Activated CD8-positive, alpha-beta T cell treated with anti-CD3 and anti-CD28 coated beads, Interleukin-2, amount 10 ng/mL, durations not matched to agents 7 days and 5 days (primary cell): Measurements from ENCODE around the gene ACOXL. TPM values are rescaled to one million over a fixed set of nuclear protein-coding genes. Genes with fewer than 3 reads are reported as not detected.

Experiments
- ATAC-seq: fragments of 150-1000 bp; cut with Tn5 transposase; one replicate; pipeline ENCODE4 v1.10.0; 2021; ENCODE audit warnings: moderate library complexity
- CTCF ChIA-PET: fragments of 350-600 bp; sonication (Branson Sonifier 250); formaldehyde crosslinking; loops from one replicate; lab custom pipeline; 2021; ENCODE audit warnings: antibody characterized with exemption; lab: Charles Lee
- POLR2A ChIA-PET: fragments of 350-600 bp; sonication (Branson Sonifier 250); formaldehyde crosslinking; loops from one replicate; lab custom pipeline; 2021; ENCODE audit warnings: antibody characterized with exemption; lab: Charles Lee
- DNase-seq: peaks from one replicate; pipeline ENCODE4 v3.0.0-alpha.2; 2020
- H3K27ac Mint-ChIP-seq: one replicate; pipeline ENCODE4 v1.8.0; 2021; ENCODE audit warnings: mild to moderate bottlenecking, mixed read lengths
- H3K27me3 Mint-ChIP-seq: one replicate; pipeline ENCODE4 v1.8.0; 2021; ENCODE audit warnings: low read depth, mixed read lengths
- H3K36me3 Mint-ChIP-seq: one replicate; pipeline ENCODE4 v1.8.0; 2021; ENCODE audit warnings: low read depth, mixed read lengths
- H3K4me1 Mint-ChIP-seq: one replicate; pipeline ENCODE4 v1.8.0; 2021; ENCODE audit warnings: low read depth, mixed read lengths
- H3K4me3 Mint-ChIP-seq: one replicate; pipeline ENCODE4 v1.8.0; 2021; ENCODE audit warnings: mild to moderate bottlenecking, mixed read lengths
- H3K9me3 Mint-ChIP-seq: one replicate; pipeline ENCODE4 v1.8.0; 2022; ENCODE audit warnings: mixed read lengths; ENCODE audit not compliant: insufficient read depth
- total RNA-seq, 2 experiments: library from RNA; stranded (reverse); gene quantifications; one replicate each; pipeline ENCODE4 v1.2.3, GENCODE V29; 2021

ACOXL gene
- total RNA-seq, 2 experiments from 2014 or later: not detected

GRCh38 chr2:110864176-110864575 lies 131.8 kb downstream of the ACOXL start:
- ChIA-PET POLR2A (no interaction called here), CTCF (interaction anchor here (4.1 to 5.3 kb wide), 2 partner anchors 11 to 13 kb away, joined by 21 to 26 read pairs; no protein-coding TSS in a partner anchor)
- Mint-ChIP-seq H3K4me3 (no peak overlapping the region), H3K36me3 (peaks cover 2% of the 10 kb centered on the region), H3K9me3 (no peaks in the 10 kb centered on the region), H3K27me3 (peaks cover 2% of the 10 kb centered on the region), H3K4me1 (peaks cover 75% of the 10 kb centered on the region), H3K27ac (peak overlapping the region; percentile 36)
- DNase-seq (no peak), ATAC-seq (no peak)

- no peak for DNase-seq
- ATAC-seq: no peak
- ChIA-PET POLR2A (no interaction called here), CTCF (interaction anchor here (2.5 to 4.1 kb wide), 2 partner anchors 11 to 12 kb away, joined by 10 to 26 read pairs; no protein-coding TSS in a partner anchor)
- Mint-ChIP-seq H3K36me3 (peaks cover 2% of the 10 kb centered on the region), H3K4me1 (peaks cover 75% of the 10 kb centered on the region), H3K9me3 (no peaks in the 10 kb centered on the region), H3K27me3 (peaks cover 2% of the 10 kb centered on the region), H3K4me3 (peak overlapping the region; percentile 32), H3K27ac (peak overlapping the region; percentile 86)
Measured at GRCh38 chr2:110864731-110865130, 132.4 kb downstream of the ACOXL start.

GRCh38 chr2:110865188-110865587 lies 132.8 kb downstream of the ACOXL start:
- ATAC-seq: peak; percentile 88
- peak overlapping the region; percentile 32 for H3K4me3 Mint-ChIP-seq
- POLR2A ChIA-PET: no interaction called here
- CTCF ChIA-PET: interaction anchor here (2.5 to 4.1 kb wide), 2 partner anchors 12 kb away, joined by 10 to 26 read pairs; no protein-coding TSS in a partner anchor
- H3K9me3 Mint-ChIP-seq: no peaks in the 10 kb centered on the region
- peaks cover 2% of the 10 kb centered on the region for H3K36me3 Mint-ChIP-seq
- H3K27me3 Mint-ChIP-seq: peaks cover 2% of the 10 kb centered on the region
- H3K27ac Mint-ChIP-seq: peak overlapping the region; percentile 86
- DNase-seq: peak; percentile 53
- H3K4me1 Mint-ChIP-seq: peaks cover 74% of the 10 kb centered on the region

- ATAC-seq (no peak), DNase-seq (no peak)
- Mint-ChIP-seq H3K36me3 (peaks cover 2% of the 10 kb centered on the region), H3K27ac (peak overlapping the region; percentile 41), H3K27me3 (peaks cover 4% of the 10 kb centered on the region), H3K9me3 (no peaks in the 10 kb centered on the region), H3K4me1 (peaks cover 70% of the 10 kb centered on the region), H3K4me3 (no peak overlapping the region)
- ChIA-PET POLR2A (interaction anchor here (0.8 to 1.5 kb wide), 2 partner anchors 8 to 11 kb away, joined by 4 to 5 read pairs; no protein-coding TSS in a partner anchor), CTCF (interaction anchor here (1.0 to 4.1 kb wide), 4 partner anchors 8 to 54 kb away, joined by 3 to 26 read pairs (median 6); no protein-coding TSS in a partner anchor)
Measured at GRCh38 chr2:110866045-110866444, 133.7 kb downstream of the ACOXL start.

GRCh38 chr2:110866466-110866865 lies 134.1 kb downstream of the ACOXL start:
- POLR2A ChIA-PET: interaction anchor here (0.8 to 1.5 kb wide), 2 partner anchors 8 to 10 kb away, joined by 4 to 5 read pairs; no protein-coding TSS in a partner anchor
- ATAC-seq (no peak), DNase-seq (no peak)
- no peak overlapping the region for H3K4me3 Mint-ChIP-seq
- H3K9me3 Mint-ChIP-seq: no peaks in the 10 kb centered on the region
- CTCF ChIA-PET: interaction anchor here (1.0 to 4.1 kb wide), 4 partner anchors 8 to 55 kb away, joined by 3 to 26 read pairs (median 6); no protein-coding TSS in a partner anchor
- H3K27me3 Mint-ChIP-seq: peaks cover 4% of the 10 kb centered on the region
- H3K36me3 Mint-ChIP-seq: peaks cover 2% of the 10 kb centered on the region
- peaks cover 70% of the 10 kb centered on the region for H3K4me1 Mint-ChIP-seq
- H3K27ac Mint-ChIP-seq: peak overlapping the region; percentile 41

- DNase-seq (no peak), ATAC-seq (no peak)
- ChIA-PET CTCF (interaction anchor here (1.3 to 4.1 kb wide), 5 partner anchors 9 to 14 kb away, joined by 3 to 26 read pairs (median 5); no protein-coding TSS in a partner anchor), POLR2A (interaction anchor here (1.5 kb wide), 1 partner anchor 10 kb away, joined by 5 read pairs; no protein-coding TSS in a partner anchor)
- Mint-ChIP-seq H3K9me3 (no peaks in the 10 kb centered on the region), H3K4me1 (peaks cover 74% of the 10 kb centered on the region), H3K36me3 (no peaks in the 10 kb centered on the region), H3K27me3 (peaks cover 4% of the 10 kb centered on the region), H3K4me3 (no peak overlapping the region), H3K27ac (peak overlapping the region; percentile 5)
Measured at GRCh38 chr2:110867078-110867477, 134.7 kb downstream of the ACOXL start.

- no peak for ATAC-seq
- H3K27ac Mint-ChIP-seq: no peak overlapping the region
- H3K4me3 Mint-ChIP-seq: no peak overlapping the region
- peaks cover 88% of the 10 kb centered on the region for H3K4me1 Mint-ChIP-seq
- ChIA-PET POLR2A (no interaction called here), CTCF (interaction anchor here (1.1 to 2.0 kb wide), 7 partner anchors 8 to 137 kb away, joined by 3 to 8 read pairs (median 4); no protein-coding TSS in a partner anchor)
- H3K36me3 Mint-ChIP-seq: no peaks in the 10 kb centered on the region
- no peak for DNase-seq
- H3K27me3 Mint-ChIP-seq: peaks cover 4% of the 10 kb centered on the region
- no peaks in the 10 kb centered on the region for H3K9me3 Mint-ChIP-seq
Measured at GRCh38 chr2:110868971-110869370, 136.6 kb downstream of the ACOXL start.

- Mint-ChIP-seq H3K36me3 (no peaks in the 10 kb centered on the region), H3K4me1 (peaks cover 81% of the 10 kb centered on the region), H3K27me3 (peaks cover 4% of the 10 kb centered on the region), H3K27ac (no peak overlapping the region), H3K4me3 (no peak overlapping the region), H3K9me3 (no peaks in the 10 kb centered on the region)
- POLR2A ChIA-PET: no interaction called here
- DNase-seq (no peak), ATAC-seq (no peak)
- CTCF ChIA-PET: interaction anchor here (1.1 to 2.0 kb wide), 3 partner anchors 11 to 136 kb away, joined by 3 to 8 read pairs (median 6); no protein-coding TSS in a partner anchor
Measured at GRCh38 chr2:110869472-110870446, 137.4 kb downstream of the ACOXL start.

- H3K4me1 Mint-ChIP-seq: peaks cover 73% of the 10 kb centered on the region
- CTCF ChIA-PET: no interaction called here
Measured at GRCh38 chr2:110870545-110870944, 138.2 kb downstream of the ACOXL start.

GRCh38 chr2:110871637-110872036 lies 139.3 kb downstream of the ACOXL start:
- H3K4me1 Mint-ChIP-seq: peaks cover 70% of the 10 kb centered on the region
- CTCF ChIA-PET: interaction anchor here (1.3 kb wide), 1 partner anchor 228 kb away, joined by 3 read pairs; no protein-coding TSS in a partner anchor

More at GRCh38 chr2:110870545-110870944, 138.2 kb downstream of the ACOXL start:
- no peak for DNase-seq
- Mint-ChIP-seq H3K27me3 (peaks cover 4% of the 10 kb centered on the region), H3K36me3 (no peaks in the 10 kb centered on the region), H3K4me3 (no peak overlapping the region), H3K9me3 (no peaks in the 10 kb centered on the region), H3K27ac (peak overlapping the region; percentile 40)
- POLR2A ChIA-PET: no interaction called here
- ATAC-seq: no peak

GRCh38 chr2:110872521-110872920 lies 140.1 kb downstream of the ACOXL start:
- CTCF ChIA-PET: interaction anchor here (1.3 to 1.4 kb wide), 2 partner anchors 60 to 228 kb away, joined by 3 read pairs; no protein-coding TSS in a partner anchor
- Mint-ChIP-seq H3K4me3 (no peak overlapping the region), H3K36me3 (no peaks in the 10 kb centered on the region), H3K27me3 (peaks cover 2% of the 10 kb centered on the region), H3K27ac (peak overlapping the region; percentile 48), H3K4me1 (peaks cover 70% of the 10 kb centered on the region), H3K9me3 (no peaks in the 10 kb centered on the region)
- POLR2A ChIA-PET: interaction anchor here (0.9 to 1.2 kb wide), 2 partner anchors 14 to 19 kb away, joined by 3 read pairs; no protein-coding TSS in a partner anchor
- no peak for ATAC-seq
- DNase-seq: no peak

More at GRCh38 chr2:110871637-110872036, 139.3 kb downstream of the ACOXL start:
- Mint-ChIP-seq H3K36me3 (no peaks in the 10 kb centered on the region), H3K9me3 (no peaks in the 10 kb centered on the region), H3K27ac (peak overlapping the region; percentile 51), H3K4me3 (no peak overlapping the region), H3K27me3 (peaks cover 4% of the 10 kb centered on the region)
- ATAC-seq (peak; percentile 35), DNase-seq (no peak)
- POLR2A ChIA-PET: interaction anchor here (1.2 kb wide), 1 partner anchor 19 kb away, joined by 3 read pairs; no protein-coding TSS in a partner anchor
